ENCODE data around the gene STAP2.
"Not testable (repeated sequence)": the region's sequence is repeated elsewhere in the genome, so short reads cannot be mapped to it uniquely, and the experiment has no call there.

Gene STAP2

DNA sequence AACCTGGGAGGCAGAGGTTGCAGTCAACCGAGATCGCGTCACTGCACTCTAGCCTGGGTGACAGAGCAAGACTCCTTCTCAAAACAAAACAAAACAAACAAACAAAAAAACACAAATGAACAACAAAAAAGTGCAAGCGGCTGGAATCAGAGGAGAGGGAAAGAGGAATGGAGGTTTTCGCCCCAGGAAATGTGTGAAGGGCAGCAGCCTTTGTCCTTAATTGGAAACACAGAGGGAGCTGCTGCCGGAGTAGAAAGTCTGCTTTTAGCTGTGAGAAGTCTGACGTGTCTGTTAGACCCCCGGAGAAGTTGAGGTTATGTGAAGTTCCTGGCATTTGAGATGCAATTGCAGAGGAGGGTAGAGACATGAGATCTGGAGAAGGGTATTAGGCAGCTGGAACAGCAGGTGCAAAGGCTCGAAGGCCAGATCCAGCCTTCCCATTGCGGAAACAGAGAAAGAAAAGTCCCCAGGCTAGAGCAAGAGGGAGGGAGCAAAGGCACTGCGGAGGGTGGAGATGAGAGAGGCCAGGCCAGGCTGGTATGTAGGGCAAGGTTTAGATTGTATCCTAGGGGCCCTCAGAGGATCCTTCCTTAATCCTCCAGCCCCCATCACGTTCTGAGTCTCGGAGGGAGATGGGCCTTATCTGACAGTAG lies 36.9 kb downstream of the STAP2 start:
- DNase-seq (ENCODE audit: low read depth in 2 of 2), result no peak

DNA sequence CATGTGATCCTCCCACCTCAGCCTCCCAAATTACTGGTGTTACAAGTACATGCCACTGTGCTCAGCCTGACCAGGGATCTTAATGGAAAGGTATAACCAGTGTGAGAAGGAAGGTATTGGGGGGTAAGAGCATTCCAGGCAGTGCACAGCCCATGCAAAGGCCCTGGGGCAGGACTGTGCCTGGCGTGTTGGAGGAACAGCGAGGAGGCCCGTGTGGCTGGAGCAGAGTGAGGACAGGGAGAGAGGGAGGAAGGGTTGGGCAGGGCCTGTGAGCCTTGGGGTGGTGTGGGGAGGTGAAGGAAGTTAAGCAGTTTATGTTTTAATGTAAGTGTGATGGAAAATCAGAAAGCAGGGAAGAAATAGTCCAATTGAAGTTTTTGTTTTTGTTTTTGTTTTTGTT lies 38.0 kb downstream of the STAP2 start:
- no peak for DNase-seq (ENCODE audit: low read depth in 2 of 2)

DNA sequence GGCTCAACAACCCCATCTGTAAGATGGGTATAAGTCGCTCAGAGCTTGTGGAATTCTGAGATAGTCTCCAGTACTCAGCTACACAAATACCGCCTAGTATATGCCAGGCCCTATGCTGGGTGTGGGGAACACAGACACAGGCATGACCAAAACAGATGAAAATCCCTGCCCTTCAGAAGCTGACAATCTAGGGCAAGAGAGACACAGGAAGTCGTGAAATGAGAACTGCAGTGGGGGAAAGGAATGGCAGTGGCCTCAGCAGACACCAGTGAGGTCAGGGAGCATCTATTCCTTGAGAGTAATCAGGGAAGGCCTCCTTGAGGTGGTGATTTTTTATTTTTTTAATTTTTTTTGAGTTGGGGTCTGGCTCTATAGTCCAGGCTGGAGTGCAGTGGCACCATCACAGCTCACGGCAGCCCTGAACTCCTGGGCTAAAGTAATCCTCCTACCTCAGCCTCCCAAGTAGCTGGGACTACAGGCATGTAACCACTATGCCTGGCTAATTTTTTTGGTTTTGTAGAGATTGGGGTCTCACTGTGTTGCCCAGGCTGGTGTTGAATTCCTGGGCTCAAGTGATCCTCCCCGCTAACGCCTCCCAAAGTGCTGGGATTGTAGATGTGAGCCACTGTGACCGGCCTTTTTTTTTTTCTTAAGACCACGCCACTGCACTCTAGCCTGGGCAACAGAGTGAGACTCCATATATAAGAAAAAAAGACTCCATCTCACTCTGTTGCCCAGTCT lies 39.6 kb downstream of the STAP2 start:
- DNase-seq (ENCODE audit: low read depth in 2 of 2), result no peak

DNA sequence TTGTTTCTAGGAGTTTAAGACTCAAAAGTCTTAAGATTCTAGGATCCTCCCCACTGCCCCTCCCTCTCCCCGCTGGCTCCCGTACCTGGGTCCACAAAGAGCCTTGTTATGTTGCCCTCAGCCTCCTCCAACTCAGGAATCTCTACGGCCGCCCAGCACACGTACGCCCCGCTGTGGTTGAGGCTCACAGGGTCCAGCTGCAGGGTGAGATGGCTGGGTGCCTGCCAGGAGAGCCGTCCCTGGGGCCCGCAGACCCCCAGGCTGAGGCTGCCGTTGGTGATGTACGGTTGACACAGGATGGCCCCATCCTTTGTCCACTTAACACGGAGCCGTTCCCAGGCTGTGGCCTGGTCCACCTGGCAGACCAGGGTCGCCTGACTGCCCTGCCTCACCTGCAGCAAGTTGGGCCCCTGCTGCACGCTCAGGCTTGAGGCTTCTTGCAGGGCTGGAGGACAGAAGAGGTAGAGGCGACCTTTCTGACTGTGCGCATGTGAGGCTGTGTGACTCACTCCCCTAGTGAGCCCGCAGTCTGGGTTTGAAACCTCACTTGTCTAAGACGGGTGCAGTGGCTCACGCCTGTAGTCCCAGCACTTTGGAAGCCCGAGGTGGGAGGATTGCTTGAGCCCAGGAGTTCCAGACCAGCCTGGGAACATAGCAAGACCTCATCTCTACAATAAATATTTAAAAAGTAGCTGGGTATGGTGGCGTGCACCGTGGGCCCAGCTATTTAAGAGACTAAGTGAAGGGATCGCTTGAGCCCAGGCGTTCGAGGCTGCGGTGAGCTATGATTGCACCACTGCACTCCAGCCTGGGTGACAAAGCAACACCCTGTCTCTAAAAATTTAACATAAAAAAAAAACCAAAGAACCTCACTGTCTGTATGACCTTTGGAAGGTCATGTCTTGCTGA lies 40.5 kb downstream of the STAP2 start:
- no peak for DNase-seq (ENCODE audit: low read depth in 2 of 2)

DNA sequence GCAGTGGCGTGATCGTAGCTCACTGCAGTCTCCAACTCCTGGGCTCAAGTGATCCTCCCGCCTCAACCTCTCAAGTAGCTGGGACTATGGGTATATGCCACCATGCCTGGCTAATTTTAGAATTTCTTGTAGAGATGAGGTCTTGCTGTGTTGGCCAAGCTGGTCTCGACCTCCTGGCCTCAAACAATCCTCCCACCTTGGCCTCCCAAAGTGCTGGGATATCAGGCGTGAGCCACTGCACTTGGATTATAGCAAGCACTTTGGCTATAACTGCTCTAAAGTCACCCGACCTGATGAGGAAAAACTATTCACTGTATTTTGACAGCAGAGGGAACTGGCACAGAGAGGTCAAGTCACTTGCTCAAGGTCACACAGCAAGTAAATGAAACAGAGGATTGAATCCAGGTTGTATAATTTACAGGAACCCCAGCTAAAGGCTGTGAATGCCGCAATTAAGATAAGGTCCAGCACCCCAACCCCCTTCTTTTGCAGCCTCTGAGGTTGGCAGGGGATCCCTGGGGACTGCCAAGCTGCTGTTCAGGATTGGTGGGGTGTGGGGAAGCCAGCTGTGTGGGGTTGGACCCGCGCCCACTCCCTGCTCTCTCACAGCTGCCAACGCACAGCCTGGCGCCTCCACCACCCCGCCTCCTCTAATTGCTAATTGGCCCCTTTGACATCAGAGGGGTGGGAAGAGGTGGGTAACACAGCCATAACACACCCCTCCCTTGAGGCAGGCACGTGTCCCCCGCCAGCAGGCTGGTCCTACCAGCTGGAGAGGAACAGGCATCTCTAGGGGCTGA lies 42.5 kb downstream of the STAP2 start:
- no peak for DNase-seq (ENCODE audit: low read depth in 2 of 2)

DNA sequence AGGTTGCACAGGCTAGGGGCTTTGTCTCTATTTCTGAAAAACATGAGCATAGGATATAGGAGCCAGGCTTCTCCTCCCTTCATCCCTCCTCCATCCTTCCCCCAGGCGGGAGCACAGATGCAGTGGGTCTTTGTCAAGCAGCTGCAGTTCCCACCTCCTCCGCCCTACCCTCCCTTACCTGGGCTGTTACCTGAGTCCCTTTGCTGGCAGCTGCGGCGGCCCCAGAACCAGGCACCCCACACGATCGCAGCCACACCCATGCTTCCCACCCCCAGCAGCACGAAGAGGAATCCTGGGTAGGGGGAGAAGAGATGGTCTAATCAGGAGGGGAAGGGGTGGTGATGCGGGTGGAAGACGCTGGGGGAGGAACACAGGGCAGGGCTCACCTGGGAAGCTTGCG lies 44.2 kb downstream of the STAP2 start:
- no peak for DNase-seq (ENCODE audit: low read depth in 2 of 2)

DNA sequence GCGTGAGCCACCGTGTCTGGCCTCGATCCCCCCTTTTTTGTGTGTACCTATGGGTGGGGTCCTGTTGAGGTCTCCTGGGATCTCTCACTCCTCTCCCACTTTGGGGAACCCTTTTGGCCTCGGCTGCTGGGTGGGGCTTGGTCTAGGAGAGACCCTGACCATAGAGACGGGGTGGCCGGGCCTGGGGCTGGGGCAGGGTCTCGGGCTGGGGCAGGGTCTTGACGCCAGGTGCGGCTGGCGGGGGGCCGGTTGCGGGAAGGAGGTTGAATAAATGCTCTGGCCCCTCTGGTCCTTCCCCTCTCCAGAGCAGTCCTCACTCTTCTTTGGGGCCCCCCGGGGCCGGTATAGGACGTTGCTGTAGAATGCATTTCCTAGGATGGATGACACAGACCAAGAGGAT lies 46.1 kb downstream of the STAP2 start:
- no peak for DNase-seq (ENCODE audit: low read depth in 2 of 2)

DNA sequence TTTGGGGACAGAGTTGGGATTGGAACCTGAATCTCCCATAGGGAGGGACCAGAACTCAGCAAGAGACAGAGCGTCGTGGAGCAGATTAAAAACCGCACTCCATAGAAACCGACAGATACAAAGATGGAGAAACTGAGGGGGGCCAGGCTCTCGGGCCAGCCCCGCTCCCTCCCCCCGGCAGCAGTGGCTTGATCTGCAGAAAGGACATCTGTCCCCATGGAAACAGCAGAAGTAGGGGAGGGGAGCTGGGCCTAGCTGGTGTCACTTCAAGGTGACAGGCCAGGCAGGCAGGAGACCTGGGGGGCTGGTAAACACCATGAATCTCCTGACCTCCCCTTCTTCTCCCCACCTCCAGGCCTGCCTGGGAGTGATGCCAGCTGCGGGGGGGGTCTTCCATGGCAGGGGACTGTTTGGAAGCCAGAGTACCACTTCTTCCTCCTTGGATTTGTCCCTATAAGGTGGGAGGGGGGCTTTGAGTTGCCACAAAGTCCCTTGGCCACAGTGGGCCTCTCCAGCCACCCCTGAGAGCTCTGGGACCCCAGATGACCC lies 47.4 kb downstream of the STAP2 start:
- DNase-seq (ENCODE audit: low read depth in 2 of 2), result no peak

DNA sequence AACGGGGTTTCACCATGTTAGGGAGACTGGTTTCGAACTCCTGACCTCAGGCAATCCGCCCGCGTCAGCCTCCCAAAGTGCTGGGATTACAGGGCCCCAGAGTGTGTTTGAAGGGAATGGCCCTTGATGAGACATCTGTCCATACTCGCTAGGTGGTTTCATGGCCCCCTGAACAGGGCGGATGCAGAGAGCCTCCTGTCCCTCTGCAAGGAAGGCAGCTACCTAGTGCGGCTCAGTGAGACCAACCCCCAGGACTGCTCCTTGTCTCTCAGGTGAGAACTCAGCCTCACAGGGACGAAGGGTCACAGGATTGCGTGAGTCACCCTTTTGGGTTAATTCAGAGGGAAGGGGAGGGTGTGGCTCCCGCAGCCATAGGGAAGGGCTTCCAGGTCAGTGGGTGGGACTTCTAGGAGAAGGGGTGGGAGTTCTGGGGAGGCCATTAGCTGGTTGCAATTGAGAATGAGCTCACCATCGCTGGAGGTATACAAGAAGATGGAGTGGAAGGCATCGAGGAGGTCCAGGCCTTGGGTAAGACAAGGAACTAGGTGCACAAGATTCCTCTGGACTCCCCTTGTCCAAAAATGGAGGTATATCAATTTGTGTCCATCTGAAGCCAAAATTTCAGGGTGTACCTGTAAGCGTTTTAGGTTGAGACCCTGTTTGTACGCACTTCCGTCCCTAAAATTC lies 50.4 kb downstream of the STAP2 start:
- no peak for DNase-seq (ENCODE audit: low read depth in 2 of 2)

DNA sequence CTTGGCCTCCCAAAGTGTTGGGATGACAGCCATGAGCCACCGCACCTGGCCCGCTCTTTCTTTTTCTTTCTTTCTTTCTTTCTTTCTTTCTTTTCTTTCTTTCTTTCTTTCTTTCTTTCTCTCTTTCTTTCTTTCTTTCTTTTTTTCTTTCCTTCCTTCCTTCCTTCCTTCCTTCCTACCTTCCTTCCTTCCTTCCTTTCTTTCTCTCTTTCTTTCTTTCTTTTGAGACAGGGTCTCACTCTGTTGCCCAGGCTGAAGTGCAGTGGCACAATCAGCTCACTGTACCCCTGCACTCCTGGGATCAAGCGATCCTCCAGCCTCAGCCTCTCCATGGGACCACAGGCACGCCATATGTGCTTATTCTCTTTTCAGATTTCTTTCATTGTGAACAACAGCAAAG lies 52.5 kb downstream of the STAP2 start:
- not testable (repeated sequence) for DNase-seq (ENCODE audit: low read depth in 2 of 2)

DNA sequence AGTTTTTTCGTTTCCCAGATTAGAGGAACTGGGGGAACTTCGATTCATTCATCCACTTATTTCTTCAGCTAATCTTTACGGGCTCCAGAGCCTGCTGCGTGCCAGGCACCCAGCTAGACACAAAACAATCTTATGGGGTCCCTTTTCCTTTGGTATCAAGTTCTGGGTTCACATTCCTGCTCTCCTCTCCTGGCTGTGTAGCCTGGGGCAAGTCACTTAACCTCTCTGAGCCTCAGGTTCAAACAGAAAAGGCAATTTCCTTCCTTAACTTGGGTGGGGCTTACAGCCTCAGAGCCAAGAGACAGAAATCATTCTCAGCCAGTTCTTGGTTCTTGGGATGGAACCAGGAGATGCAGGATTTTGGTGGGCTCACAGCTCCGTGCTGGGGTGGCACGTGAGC lies 53.7 kb downstream of the STAP2 start:
- no peak for DNase-seq (ENCODE audit: low read depth in 2 of 2)

DNA sequence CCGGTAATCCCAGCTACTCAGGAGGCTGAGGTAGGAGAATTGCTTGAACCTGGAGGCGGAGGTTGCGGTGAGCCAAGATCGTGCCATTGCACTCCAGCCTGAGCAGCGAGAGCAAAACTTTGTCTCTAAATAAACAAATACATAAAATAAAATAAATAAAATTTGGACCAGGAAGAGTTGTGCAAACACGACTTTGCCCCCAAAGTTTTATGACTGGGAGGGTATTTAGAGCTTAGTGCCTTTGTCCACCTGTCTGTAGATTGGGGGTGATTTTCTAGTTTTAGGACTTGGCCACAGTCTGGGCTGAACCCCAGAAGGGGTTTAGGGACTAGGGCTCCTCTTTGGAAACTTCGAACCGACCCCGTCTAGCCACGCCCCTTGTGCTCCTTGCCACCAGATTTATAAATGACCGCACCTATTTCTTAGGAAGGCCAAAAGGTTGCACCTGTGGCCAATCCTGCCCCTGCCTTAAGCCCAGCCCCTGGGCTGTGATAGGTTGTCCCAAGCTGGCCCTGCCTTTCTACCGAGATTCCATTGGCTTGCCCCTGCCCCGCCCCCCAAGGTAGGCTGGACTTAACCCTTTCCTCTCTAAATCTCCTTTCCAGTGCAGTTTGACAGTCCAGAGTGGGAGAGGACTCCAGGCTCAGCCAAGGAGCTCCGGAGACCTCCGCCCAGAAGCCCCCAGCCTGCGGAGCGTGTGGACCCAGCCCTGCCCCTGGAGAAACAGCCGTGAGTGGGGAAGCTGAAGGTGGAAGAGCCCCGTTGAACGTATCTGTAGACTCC lies 54.3 kb downstream of the STAP2 start:
- DNase-seq (ENCODE audit: low read depth in 2 of 2), result no peak

DNA sequence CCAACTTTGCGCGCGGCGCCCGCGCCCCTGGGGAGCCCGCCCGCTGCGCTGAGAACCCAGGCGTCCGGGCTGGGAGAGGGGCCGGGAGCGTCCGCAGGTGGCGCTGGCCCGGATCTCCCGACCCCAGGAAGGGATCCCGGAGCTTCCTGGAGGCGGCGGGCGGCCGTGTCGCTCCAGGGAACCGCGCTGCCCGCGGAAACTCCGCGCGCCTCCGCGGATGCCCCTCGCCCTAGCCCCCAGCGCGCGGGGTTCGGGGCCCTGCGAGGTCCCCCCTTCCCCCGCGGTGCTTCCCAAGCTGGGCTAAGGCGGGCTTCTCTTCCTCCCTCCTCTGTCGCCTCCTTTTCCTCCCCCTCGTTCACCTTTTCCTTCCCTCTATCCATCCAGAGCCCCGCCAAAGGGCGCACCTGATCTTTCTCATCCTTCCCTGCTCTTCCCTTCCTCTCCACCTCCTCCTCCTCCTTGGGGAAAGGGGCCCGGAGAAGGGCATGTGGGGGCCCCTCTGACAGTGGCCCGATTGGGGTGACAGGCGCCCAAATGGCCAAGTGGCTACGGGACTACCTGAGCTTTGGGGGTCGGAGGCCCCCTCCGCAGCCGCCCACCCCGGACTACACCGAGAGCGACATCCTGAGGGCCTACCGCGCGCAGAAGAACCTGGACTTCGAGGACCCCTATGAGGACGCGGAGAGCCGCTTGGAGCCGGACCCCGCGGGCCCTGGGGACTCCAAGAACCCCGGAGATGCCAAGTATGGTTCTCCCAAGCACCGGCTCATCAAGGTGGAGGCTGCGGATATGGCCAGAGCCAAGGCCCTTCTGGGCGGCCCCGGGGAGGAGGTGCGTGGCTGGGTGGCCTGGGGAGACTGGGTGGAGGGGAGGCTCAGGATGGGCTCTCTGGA lies 58.9 kb downstream of the STAP2 start:
- no peak for DNase-seq (ENCODE audit: low read depth in 2 of 2)

DNA sequence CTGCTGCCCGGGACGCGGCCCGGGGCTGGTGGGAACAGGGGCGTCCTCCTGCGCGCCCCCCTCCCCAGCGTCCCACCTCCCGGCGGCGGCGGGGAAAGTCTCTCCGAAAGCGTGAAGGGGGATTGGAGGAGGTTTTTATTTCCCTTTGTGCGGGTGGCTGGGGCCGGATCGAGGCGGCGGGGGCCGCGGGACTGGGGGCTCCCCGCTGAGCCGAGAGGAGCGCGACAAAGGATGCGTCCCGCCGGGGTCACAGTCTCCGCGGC lies 59.4 kb downstream of the STAP2 start:
- DNase-seq (ENCODE audit: low read depth in 2 of 2), result no peak

DNA sequence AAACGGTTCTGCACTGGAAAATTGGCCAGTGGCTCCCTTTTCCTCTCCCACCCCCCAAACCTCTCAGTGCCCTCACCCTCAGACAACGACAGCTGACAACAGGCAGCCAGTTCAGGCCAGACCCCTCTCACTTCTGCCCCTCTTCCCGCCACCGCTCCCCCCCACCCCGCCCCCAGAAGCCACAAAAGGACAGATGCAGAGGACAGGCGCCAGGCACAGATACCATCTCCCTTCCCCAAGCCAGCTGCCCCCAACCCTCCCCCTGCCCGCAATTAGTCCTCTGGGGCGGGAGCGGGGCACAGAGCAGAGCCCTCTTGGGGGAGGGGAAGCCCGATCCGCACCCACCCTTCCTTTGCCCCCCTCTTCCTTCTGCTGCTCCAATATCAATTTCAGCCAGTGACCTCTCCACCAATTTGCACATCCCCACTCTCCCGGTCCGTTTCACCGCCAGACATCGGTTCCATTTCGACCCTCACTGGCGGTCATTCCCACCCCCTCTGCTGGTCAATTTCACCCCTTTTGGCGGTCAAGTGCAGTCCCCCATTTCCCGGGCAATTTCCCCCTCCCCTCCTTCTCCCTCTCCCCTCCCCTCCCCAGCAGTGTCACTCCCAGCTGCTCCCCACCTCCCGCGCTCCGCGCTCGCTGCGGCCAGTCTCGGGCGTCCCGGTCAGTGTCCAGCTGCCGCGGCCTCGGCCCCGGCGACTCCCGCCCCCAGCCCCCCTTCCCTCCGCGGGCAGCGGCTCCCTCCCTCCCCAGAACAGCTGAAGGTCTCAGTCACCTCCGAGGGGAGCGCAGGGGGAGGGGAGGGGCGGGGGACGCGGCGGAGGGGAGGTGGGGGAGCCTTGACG lies 60.0 kb downstream of the STAP2 start, which contains the start of gene SHD:
TSS of gene SHD (plus strand) at position 848 of the 848 bp plus-strand sequence. CDS start 798 bp downstream, outside the sequence.
- no peak for DNase-seq (ENCODE audit: low read depth in 2 of 2)

DNA sequence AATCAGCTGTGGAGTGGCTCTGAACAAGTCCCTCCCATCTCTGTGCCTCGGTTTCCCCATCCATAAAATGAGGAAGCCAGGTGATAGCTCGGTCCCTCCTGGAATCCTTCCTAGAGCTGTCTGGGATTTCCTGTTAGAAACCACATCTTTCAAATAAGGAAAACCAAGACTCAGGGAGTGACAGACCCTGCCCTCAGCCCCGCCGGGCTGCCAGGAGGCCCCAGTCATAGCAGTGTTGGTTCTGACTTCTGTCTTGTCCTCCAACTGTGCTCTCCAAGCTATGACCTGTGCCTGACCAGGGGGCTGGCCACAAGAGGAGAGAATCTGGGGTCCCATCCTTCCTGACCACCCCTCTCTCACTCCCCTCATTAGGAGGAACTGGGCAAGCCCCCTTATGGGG lies 60.6 kb downstream of the STAP2 start:
- no peak for DNase-seq (ENCODE audit: low read depth in 2 of 2)

DNA sequence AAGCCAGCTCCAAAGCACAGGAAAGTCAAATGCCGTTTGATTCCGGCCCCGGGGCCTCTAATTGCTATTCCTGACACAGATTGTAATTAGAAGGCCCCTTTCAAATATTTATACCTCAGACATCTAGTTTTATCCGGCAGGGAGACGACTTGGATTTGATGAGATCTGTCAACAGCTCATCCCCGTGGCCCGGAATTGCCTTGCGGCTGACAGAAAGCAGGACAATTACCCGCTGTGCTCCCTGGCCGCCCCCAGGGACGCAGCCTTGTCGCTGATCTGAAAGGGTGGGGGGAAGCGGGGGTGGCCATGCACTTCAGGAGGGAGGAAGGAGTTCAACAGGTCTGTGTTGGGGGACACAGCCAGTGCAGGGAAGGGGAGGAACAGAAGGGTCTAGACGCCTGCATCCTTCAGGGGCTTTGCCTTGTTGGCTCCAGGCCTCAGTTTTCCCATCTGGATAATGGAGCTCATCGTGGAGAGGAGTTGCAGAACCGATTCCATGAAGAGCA lies 61.4 kb downstream of the STAP2 start:
- no peak for DNase-seq (ENCODE audit: low read depth in 2 of 2)

DNA sequence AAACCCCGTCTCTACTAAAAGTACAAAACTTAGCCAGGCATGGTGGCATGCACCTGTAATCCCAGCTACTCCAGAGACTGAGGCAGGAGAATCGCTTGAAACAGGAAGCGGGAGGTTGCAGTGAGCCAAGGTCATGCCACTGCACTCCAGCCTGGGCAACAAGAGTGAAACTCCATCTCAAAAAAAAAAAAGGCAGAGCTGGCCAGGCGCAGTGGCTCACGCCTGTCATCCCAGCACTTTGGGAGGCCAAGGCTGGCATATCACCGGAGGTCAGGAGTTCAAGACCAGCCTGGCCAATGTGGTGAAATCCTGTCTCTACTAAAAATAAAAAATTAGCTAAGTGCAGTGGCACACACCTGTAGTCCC lies 64.3 kb downstream of the STAP2 start:
- not testable (repeated sequence) for DNase-seq (ENCODE audit: low read depth in 2 of 2)

Data from stimulated activated CD4-positive, alpha-beta T cell treated with anti-CD3 and anti-CD28 coated beads, Interleukin-1b, Interleukin-23, amount 100 ng/mL, for 1 hour (primary cell).